HepG2 (cell line): ENCODE results near the gene TCN2. TPM values are rescaled to one million over a fixed set of nuclear protein-coding genes. Genes with fewer than 3 reads are reported as not detected.
A peak's percentile ranks its signal among the peaks of the same experiment; 100 is the strongest.

ENCODE experiments used
- ARNT2 ChIP-seq: sonication (generic); formaldehyde crosslinking; IDR thresholded peaks from 2 replicates; pipeline ENCODE4 v1.8.0; 2022; ENCODE audit warnings: mild to moderate bottlenecking, low read depth, missing genetic modification reagents, moderate library complexity
- ATM ChIP-seq: fragments of 450-650 bp; IDR thresholded peaks from 2 replicates; pipeline ENCODE4 v1.7.1; 2017; ENCODE audit warnings: mild to moderate bottlenecking, borderline replicate concordance
- FOXA3 ChIP-seq: IDR thresholded peaks from 2 replicates; pipeline ENCODE4 v1.6.1; 2016; ENCODE audit warnings: missing genetic modification reagents, missing compliant biosample characterization
- HDAC1 ChIP-seq: sonication (generic); formaldehyde crosslinking; IDR thresholded peaks from 2 replicates; pipeline ENCODE4 v1.5.1; 2020; ENCODE audit warnings: mild to moderate bottlenecking, missing genetic modification reagents
- JUNB ChIP-seq: sonication (generic); formaldehyde crosslinking; IDR thresholded peaks from 2 replicates; pipeline ENCODE4 v1.8.0; 2022; ENCODE audit warnings: missing genetic modification reagents, mild to moderate bottlenecking, borderline replicate concordance
- KAT8 ChIP-seq: IDR thresholded peaks from 2 replicates; pipeline ENCODE4 v1.6.1; 2016; ENCODE audit warnings: missing genetic modification reagents, missing compliant biosample characterization
- KLF12 ChIP-seq: sonication (generic); formaldehyde crosslinking; IDR thresholded peaks from 2 replicates; pipeline ENCODE4 v1.4.0; 2020; ENCODE audit warnings: missing genetic modification reagents, borderline replicate concordance
- PTBP1 ChIP-seq: fragments of 200-400 bp; formaldehyde crosslinking; IDR thresholded peaks from 2 replicates; pipeline ENCODE4 v1.6.1; 2018; ENCODE audit warnings: low read length, low read depth; ENCODE audit not compliant: poor library complexity, severe bottlenecking
- RAD21 ChIP-seq: fragments of 450-650 bp; formaldehyde crosslinking; IDR thresholded peaks from 2 replicates; pipeline ENCODE4 v1.5.0; 2020; ENCODE audit warnings: mild to moderate bottlenecking
- RBM22 ChIP-seq: fragments of 200-400 bp; formaldehyde crosslinking; optimal IDR thresholded peaks from 2 replicates; pipeline ENCODE3; 2017; ENCODE audit warnings: mild to moderate bottlenecking, low read length, moderate library complexity
- RFX1 ChIP-seq: fragments of 450-650 bp; IDR thresholded peaks from 2 replicates; pipeline ENCODE4 v1.6.1; 2017
- TSC22D2 ChIP-seq: sonication (generic); formaldehyde crosslinking; IDR thresholded peaks from 2 replicates; pipeline ENCODE4 v1.5.1; 2020; ENCODE audit warnings: missing genetic modification reagents, mild to moderate bottlenecking, borderline replicate concordance
- ZFYVE20 ChIP-seq: sonication (generic); formaldehyde crosslinking; IDR thresholded peaks from 2 replicates; pipeline ENCODE4 v1.8.0; 2023; ENCODE audit warnings: low read depth, mild to moderate bottlenecking, moderate library complexity, missing genetic modification reagents, borderline replicate concordance
- ZNF17 ChIP-seq: sonication (generic); formaldehyde crosslinking; IDR thresholded peaks from 2 replicates; pipeline ENCODE4 v1.5.0; 2020; ENCODE audit warnings: mild to moderate bottlenecking, missing genetic modification reagents
- ZNF33A ChIP-seq: sonication (generic); formaldehyde crosslinking; IDR thresholded peaks from 2 replicates; pipeline ENCODE4 v1.5.1; 2020; ENCODE audit warnings: missing genetic modification reagents, mild to moderate bottlenecking, moderate library complexity, borderline replicate concordance
- polyA plus RNA-seq, 8 experiments: library from polyadenylated mRNA; depleted of rRNA in 3 of 8; stranded (reverse) in 7 of 8; unstranded in 1 of 8; fragments of >200 nt; fragmentation: Illumina TruSeq in 4 of 8; extraction: Trizol in 4 of 8; gene quantifications; 2 replicates each; pipeline versions ENCODE4 v1.2.1 to v1.2.3, GENCODE V29; 2011 to 2016; ENCODE audit warnings: low read depth in 4 of 8, missing spikeins in 1 of 8, mixed read lengths in 1 of 8; ENCODE audit not compliant: insufficient read depth in 1 of 8
- total RNA-seq, 5 experiments: library from RNA; depleted of rRNA; stranded (reverse); fragments of >200 nt; fragmentation: Illumina TruSeq; extraction: Trizol; gene quantifications; 2 replicates each; pipeline ENCODE4 v1.2.3, GENCODE V29; 2016; ENCODE audit warnings: low read depth in 1 of 5
- TF ChIP-seq, protein P1 (sequence below): sonication (generic); formaldehyde crosslinking; IDR thresholded peaks from 2 replicates; pipeline ENCODE4 v1.8.0; 2022; ENCODE audit warnings: mild to moderate bottlenecking, missing genetic modification reagents
- TF ChIP-seq, protein P2 (sequence below): sonication (generic); formaldehyde crosslinking; IDR thresholded peaks from 2 replicates; pipeline ENCODE4 v1.4.0; 2020; ENCODE audit warnings: missing genetic modification reagents
- TF ChIP-seq, protein P3 (sequence below): sonication (generic); formaldehyde crosslinking; IDR thresholded peaks from 2 replicates; pipeline ENCODE4 v1.5.0; 2020; ENCODE audit warnings: missing genetic modification reagents
- TF ChIP-seq, protein P4 (sequence below): sonication (generic); formaldehyde crosslinking; IDR thresholded peaks from 2 replicates; pipeline ENCODE4 v1.4.0; 2020; ENCODE audit warnings: mild to moderate bottlenecking, missing genetic modification reagents, borderline replicate concordance
- TF ChIP-seq, protein P5 (sequence below): sonication (generic); formaldehyde crosslinking; IDR thresholded peaks from 2 replicates; pipeline ENCODE4 v1.5.0; 2020; ENCODE audit warnings: mild to moderate bottlenecking, missing genetic modification reagents, moderate library complexity

The TCN2 gene
- total and polyA plus RNA-seq, 2 of the 13 experiments (the other 11 are each of a cell fraction or from before 2014, with no cell fraction given): 0.29 to 0.31 TPM

DNA sequence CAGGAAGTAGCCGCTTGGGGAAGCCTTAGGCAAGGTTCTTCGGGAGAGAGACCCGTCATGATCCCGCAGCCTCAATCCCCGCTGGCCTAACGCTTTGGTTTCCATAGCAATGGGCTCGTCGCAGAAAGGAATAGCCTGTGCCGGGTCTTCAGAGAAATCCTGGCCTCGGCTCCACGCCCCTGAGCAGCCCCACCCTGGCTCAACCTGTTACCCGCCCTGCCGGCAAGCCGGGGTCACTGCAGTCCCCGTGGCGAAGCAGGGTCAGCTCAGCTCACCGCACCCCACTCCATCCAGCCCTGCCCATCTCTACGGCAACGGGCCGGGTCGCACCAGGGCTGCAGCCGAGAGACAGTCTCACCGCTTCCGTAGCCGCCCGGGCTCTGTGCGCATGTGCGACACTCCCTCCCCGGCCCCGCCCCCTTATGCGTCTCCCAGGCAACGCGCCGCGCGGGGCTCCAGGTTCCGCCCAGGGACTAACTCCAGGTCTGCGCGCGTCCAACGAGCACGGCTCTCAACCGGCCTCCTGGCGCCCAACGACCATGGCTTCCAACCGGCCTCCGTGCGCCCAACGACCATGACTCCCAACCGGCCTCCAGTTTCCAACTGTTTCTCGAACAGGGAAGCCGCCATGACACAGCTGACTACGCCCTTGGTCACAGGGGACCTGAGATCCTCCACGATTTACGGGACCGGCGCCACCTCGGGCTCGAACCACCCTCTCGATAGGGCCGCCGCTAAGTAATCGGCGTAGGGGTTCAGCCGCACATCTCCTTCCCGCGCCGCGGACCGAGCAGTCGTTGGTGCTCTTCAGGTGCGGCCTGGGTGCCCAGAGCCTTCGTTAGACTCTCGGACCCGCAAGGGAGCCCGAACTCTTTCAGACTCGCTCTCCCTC, 60.8 kb downstream of the TCN2 start, which contains the start of gene DUSP18 (continued):
- TF ChIP-seq ARNT2 (peak; percentile 42; the same call in 1 of the 2 replicates), ZNF33A (CRISPR knock-in tag) (no peak), ZFYVE20 (CRISPR knock-in tag) (0 out of 2 replicates have a peak, but pooled peaks have one; percentile 26), RFX1 (peak; percentile 93), RBM22 (peak; percentile 83), ATM (no peak), KAT8 (CRISPR knock-in tag) (peak; percentile 45; the same call in 1 of the 2 replicates), TSC22D2 (CRISPR knock-in tag) (no peak), JUNB (no peak), FOXA3 (no peak; the same call in 1 of the 2 replicates), HDAC1 (peak; percentile 72), RAD21 (CRISPR knock-in tag) (0 out of 2 replicates have a peak, but pooled peaks have one; percentile 19), KLF12 (CRISPR knock-in tag) (peak; percentile 63; the same call in 1 of the 2 replicates), PTBP1 (no peak), ZNF17 (CRISPR knock-in tag) (no peak)
- TF ChIP-seq, protein P1, sequence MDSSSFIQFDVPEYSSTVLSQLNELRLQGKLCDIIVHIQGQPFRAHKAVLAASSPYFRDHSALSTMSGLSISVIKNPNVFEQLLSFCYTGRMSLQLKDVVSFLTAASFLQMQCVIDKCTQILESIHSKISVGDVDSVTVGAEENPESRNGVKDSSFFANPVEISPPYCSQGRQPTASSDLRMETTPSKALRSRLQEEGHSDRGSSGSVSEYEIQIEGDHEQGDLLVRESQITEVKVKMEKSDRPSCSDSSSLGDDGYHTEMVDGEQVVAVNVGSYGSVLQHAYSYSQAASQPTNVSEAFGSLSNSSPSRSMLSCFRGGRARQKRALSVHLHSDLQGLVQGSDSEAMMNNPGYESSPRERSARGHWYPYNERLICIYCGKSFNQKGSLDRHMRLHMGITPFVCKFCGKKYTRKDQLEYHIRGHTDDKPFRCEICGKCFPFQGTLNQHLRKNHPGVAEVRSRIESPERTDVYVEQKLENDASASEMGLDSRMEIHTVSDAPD (CRISPR knock-in tag): no peak
- TF ChIP-seq, protein P2, sequence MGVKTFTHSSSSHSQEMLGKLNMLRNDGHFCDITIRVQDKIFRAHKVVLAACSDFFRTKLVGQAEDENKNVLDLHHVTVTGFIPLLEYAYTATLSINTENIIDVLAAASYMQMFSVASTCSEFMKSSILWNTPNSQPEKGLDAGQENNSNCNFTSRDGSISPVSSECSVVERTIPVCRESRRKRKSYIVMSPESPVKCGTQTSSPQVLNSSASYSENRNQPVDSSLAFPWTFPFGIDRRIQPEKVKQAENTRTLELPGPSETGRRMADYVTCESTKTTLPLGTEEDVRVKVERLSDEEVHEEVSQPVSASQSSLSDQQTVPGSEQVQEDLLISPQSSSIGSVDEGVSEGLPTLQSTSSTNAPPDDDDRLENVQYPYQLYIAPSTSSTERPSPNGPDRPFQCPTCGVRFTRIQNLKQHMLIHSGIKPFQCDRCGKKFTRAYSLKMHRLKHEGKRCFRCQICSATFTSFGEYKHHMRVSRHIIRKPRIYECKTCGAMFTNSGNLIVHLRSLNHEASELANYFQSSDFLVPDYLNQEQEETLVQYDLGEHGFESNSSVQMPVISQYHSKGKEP (CRISPR knock-in tag): no peak
- TF ChIP-seq, protein P3, sequence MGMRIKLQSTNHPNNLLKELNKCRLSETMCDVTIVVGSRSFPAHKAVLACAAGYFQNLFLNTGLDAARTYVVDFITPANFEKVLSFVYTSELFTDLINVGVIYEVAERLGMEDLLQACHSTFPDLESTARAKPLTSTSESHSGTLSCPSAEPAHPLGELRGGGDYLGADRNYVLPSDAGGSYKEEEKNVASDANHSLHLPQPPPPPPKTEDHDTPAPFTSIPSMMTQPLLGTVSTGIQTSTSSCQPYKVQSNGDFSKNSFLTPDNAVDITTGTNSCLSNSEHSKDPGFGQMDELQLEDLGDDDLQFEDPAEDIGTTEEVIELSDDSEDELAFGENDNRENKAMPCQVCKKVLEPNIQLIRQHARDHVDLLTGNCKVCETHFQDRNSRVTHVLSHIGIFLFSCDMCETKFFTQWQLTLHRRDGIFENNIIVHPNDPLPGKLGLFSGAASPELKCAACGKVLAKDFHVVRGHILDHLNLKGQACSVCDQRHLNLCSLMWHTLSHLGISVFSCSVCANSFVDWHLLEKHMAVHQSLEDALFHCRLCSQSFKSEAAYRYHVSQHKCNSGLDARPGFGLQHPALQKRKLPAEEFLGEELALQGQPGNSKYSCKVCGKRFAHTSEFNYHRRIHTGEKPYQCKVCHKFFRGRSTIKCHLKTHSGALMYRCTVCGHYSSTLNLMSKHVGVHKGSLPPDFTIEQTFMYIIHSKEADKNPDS: no peak
- TF ChIP-seq, protein P4, sequence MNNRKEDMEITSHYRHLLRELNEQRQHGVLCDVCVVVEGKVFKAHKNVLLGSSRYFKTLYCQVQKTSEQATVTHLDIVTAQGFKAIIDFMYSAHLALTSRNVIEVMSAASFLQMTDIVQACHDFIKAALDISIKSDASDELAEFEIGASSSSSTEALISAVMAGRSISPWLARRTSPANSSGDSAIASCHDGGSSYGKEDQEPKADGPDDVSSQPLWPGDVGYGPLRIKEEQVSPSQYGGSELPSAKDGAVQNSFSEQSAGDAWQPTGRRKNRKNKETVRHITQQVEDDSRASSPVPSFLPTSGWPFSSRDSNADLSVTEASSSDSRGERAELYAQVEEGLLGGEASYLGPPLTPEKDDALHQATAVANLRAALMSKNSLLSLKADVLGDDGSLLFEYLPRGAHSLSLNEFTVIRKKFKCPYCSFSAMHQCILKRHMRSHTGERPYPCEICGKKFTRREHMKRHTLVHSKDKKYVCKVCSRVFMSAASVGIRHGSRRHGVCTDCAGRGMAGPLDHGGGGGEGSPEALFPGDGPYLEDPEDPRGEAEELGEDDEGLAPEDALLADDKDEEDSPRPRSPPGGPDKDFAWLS (CRISPR knock-in tag): no peak
- TF ChIP-seq, protein P5, sequence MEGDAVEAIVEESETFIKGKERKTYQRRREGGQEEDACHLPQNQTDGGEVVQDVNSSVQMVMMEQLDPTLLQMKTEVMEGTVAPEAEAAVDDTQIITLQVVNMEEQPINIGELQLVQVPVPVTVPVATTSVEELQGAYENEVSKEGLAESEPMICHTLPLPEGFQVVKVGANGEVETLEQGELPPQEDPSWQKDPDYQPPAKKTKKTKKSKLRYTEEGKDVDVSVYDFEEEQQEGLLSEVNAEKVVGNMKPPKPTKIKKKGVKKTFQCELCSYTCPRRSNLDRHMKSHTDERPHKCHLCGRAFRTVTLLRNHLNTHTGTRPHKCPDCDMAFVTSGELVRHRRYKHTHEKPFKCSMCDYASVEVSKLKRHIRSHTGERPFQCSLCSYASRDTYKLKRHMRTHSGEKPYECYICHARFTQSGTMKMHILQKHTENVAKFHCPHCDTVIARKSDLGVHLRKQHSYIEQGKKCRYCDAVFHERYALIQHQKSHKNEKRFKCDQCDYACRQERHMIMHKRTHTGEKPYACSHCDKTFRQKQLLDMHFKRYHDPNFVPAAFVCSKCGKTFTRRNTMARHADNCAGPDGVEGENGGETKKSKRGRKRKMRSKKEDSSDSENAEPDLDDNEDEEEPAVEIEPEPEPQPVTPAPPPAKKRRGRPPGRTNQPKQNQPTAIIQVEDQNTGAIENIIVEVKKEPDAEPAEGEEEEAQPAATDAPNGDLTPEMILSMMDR (CRISPR knock-in tag): peak; percentile 52
